HG02623 (cell line): ENCODE results near the gene FAM20A.

Experiments used
- ATAC-seq: cut with Tn5 transposase; IDR thresholded peaks from one replicate; pipeline ENCODE4 v1.9.1; 2021; ENCODE audit warnings: moderate library complexity; ENCODE audit not compliant: unreplicated experiment

The FAM20A gene

GRCh38 chr17:68567581-68567980 lies 33.6 kb downstream of the FAM20A start:
- ATAC-seq, result no peak

GRCh38 chr17:68567035-68567434 lies 34.1 kb downstream of the FAM20A start:
- no peak for ATAC-seq

- ATAC-seq, result no peak
Observed at GRCh38 chr17:68566442-68566738, 34.8 kb downstream of the FAM20A start.

GRCh38 chr17:68565661-68566441 lies 35.3 kb downstream of the FAM20A start:
- ATAC-seq, result no peak

GRCh38 chr17:68564415-68565111 lies 36.6 kb downstream of the FAM20A start:
- ATAC-seq, result no peak

GRCh38 chr17:68562736-68563135 lies 38.4 kb downstream of the FAM20A start:
- ATAC-seq, result no peak

- no peak for ATAC-seq
Observed at GRCh38 chr17:68560966-68561720, 40.0 kb downstream of the FAM20A start.

GRCh38 chr17:68559316-68559715 lies 41.9 kb downstream of the FAM20A start:
- ATAC-seq, result no peak

GRCh38 chr17:68556551-68556950 lies 44.6 kb downstream of the FAM20A start:
- ATAC-seq, result no peak

GRCh38 chr17:68544111-68544915 lies 56.9 kb downstream of the FAM20A start:
- no peak for ATAC-seq

GRCh38 chr17:68542698-68543463 lies 58.3 kb downstream of the FAM20A start:
- no peak for ATAC-seq

GRCh38 chr17:68541816-68542215 lies 59.4 kb downstream of the FAM20A start:
- no peak for ATAC-seq

GRCh38 chr17:68540981-68541380 lies 60.2 kb downstream of the FAM20A start:
- no peak for ATAC-seq

GRCh38 chr17:68539548-68540467 lies 61.4 kb downstream of the FAM20A start:
- ATAC-seq, result no peak

- ATAC-seq, result no peak
Observed at GRCh38 chr17:68535922-68536321, 65.2 kb downstream of the FAM20A start.

GRCh38 chr17:68534695-68535088 lies 66.5 kb downstream of the FAM20A start:
- no peak for ATAC-seq

GRCh38 chr17:68533887-68534694 lies 67.1 kb downstream of the FAM20A start:
- no peak for ATAC-seq

- ATAC-seq, result no peak
Observed at GRCh38 chr17:68532826-68533225, 68.3 kb downstream of the FAM20A start.
